ENCODE results near the gene DSG4.

The DSG4 gene

GRCh38 chr18:31410716-31411483 is 34.3 kb downstream of the DSG4 start:
- H3K9me3 ChIP-seq (ENCODE audit: severe bottlenecking) = no peaks in the 10 kb centered on the region
- H3K4me3 ChIP-seq (ENCODE audit: low read depth, low read length) = no peak overlapping the region
- H3K36me3 ChIP-seq = no peaks in the 10 kb centered on the region
- TF ChIP-seq CTCF (IDR thresholded peaks at IDR 0.05; ENCODE audit: low read depth, low read length) = no peak
- no peaks in the 10 kb centered on the region for H3K27me3 ChIP-seq (ENCODE audit: insufficient read depth, low read depth, severe bottlenecking)
- no peak overlapping the region for H3K27ac ChIP-seq
- DNase-seq = no peak

DNA sequence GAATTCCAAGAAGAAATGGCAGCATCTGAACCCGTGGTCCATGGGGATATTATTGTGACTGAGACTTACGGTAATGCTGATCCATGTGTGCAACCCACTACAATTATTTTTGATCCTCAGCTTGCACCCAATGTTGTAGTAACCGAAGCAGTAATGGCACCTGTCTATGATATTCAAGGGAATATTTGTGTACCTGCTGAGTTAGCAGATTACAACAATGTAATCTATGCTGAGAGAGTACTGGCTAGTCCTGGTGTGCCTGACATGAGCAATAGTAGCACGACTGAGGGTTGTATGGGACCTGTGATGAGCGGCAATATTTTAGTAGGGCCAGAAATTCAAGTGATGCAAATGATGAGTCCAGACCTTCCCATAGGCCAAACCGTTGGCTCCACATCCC is 36.6 kb downstream of the DSG4 start:
- Histone ChIP-seq H3K9me3 (ENCODE audit: severe bottlenecking) (no peaks in the 10 kb centered on the region), H3K27ac (no peak overlapping the region), H3K4me3 (ENCODE audit: low read depth, low read length) (no peak overlapping the region), H3K36me3 (no peaks in the 10 kb centered on the region), H3K27me3 (ENCODE audit: insufficient read depth, low read depth, severe bottlenecking) (no peaks in the 10 kb centered on the region)
- DNase-seq = no peak
- no peak for TF ChIP-seq CTCF (IDR thresholded peaks at IDR 0.05; ENCODE audit: low read depth, low read length)

GRCh38 chr18:31417850-31418249 is 41.3 kb downstream of the DSG4 start:
- no peak for DNase-seq
- Histone ChIP-seq H3K36me3 (no peaks in the 10 kb centered on the region), H3K9me3 (ENCODE audit: severe bottlenecking) (no peaks in the 10 kb centered on the region), H3K4me3 (ENCODE audit: low read depth, low read length) (no peak overlapping the region), H3K27ac (no peak overlapping the region), H3K27me3 (ENCODE audit: insufficient read depth, low read depth, severe bottlenecking) (no peaks in the 10 kb centered on the region)
- TF ChIP-seq CTCF (IDR thresholded peaks at IDR 0.05; ENCODE audit: low read depth, low read length) = no peak

GRCh38 chr18:31419457-31419932 is 42.9 kb downstream of the DSG4 start:
- no peaks in the 10 kb centered on the region for H3K27me3 ChIP-seq (ENCODE audit: insufficient read depth, low read depth, severe bottlenecking)
- no peak for TF ChIP-seq CTCF (IDR thresholded peaks at IDR 0.05; ENCODE audit: low read depth, low read length)
- H3K4me3 ChIP-seq (ENCODE audit: low read depth, low read length) = no peak overlapping the region
- H3K27ac ChIP-seq = no peak overlapping the region
- no peaks in the 10 kb centered on the region for H3K36me3 ChIP-seq
- no peaks in the 10 kb centered on the region for H3K9me3 ChIP-seq (ENCODE audit: severe bottlenecking)
- no peak for DNase-seq

DNA sequence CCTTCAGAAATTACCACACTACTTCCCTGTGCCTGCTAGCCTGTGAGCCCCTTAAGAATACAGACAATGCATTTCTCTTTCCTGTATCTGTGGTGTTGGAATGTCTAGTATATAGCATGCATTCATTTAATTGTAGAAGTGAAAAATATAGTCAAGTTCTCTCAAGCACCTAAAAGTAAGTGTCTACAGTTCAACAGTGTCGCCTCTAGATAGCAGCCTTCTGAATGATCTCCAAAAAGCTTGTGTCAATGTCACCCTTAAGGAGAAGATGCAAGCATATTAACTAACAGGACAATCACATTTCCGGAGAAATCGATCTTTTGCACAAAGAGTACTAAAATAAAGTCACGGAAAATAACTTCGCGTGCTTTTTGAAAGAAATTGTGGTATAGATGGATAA is 43.5 kb downstream of the DSG4 start:
- no peak for DNase-seq
- Histone ChIP-seq H3K27me3 (ENCODE audit: insufficient read depth, low read depth, severe bottlenecking) (no peaks in the 10 kb centered on the region), H3K27ac (no peak overlapping the region), H3K36me3 (no peaks in the 10 kb centered on the region), H3K9me3 (ENCODE audit: severe bottlenecking) (no peaks in the 10 kb centered on the region), H3K4me3 (ENCODE audit: low read depth, low read length) (no peak overlapping the region)
- TF ChIP-seq CTCF (IDR thresholded peaks at IDR 0.05; ENCODE audit: low read depth, low read length) = no peak

- H3K36me3 ChIP-seq = no peaks in the 10 kb centered on the region
- DNase-seq = no peak
- no peaks in the 10 kb centered on the region for H3K9me3 ChIP-seq (ENCODE audit: severe bottlenecking)
- H3K4me3 ChIP-seq (ENCODE audit: low read depth, low read length) = no peak overlapping the region
- no peak for TF ChIP-seq CTCF (IDR thresholded peaks at IDR 0.05; ENCODE audit: low read depth, low read length)
- H3K27ac ChIP-seq = no peak overlapping the region
- H3K27me3 ChIP-seq (ENCODE audit: insufficient read depth, low read depth, severe bottlenecking) = no peaks in the 10 kb centered on the region
These were observed 43.9 kb downstream of the DSG4 start for GRCh38 chr18:31420524-31420923.
